A549 (cell line): Measurements from ENCODE around the gene LYZL1. TPM values are rescaled to one million over a fixed set of nuclear protein-coding genes. Genes with fewer than 3 reads are reported as not detected.

Experiments
- ATAC-seq, 2 experiments: fragments of 200-7000 bp in 1 of 2; fragments of >200 bp in 1 of 2; cut with Nextera tagmentation in 1 of 2; cut with Tn5 transposase in 1 of 2; 3 replicates each; pipeline versions ENCODE4 v1.8.0 to v1.9.1; 2018 to 2020; ENCODE audit warnings: mild to moderate bottlenecking in 1 of 2, moderate library complexity in 1 of 2
- CTCF ChIA-PET: fragments of 300-600 bp; sonication (Branson Sonifier 250); formaldehyde crosslinking; extraction: SDS; loops from one replicate; lab custom pipeline; 2021; ENCODE audit warnings: antibody characterized with exemption, inconsistent platforms; lab: Yijun Ruan, JAX
- POLR2A ChIA-PET: fragments of 350-600 bp; formaldehyde crosslinking; extraction: SDS; loops from one replicate; lab custom pipeline; 2021; ENCODE audit warnings: antibody characterized with exemption, inconsistent platforms; lab: Yijun Ruan, JAX
- DNase-seq, 2 experiments: peaks; one replicate each; pipeline versions ENCODE4 v3.0.0 to v3.0.0-alpha.2; 2011 to 2016; ENCODE audit warnings: low read depth in 1 of 2, low spot score in 1 of 2
- FAIRE-seq: peaks from 2 replicates; lab custom pipeline; 2011; peaks lifted over from hg19 to GRCh38; lab: Jason Lieb, UNC
- H3K27ac ChIP-seq, 2 experiments: fragments of >200 bp; sonication (Bioruptor Twin); formaldehyde crosslinking; 3 replicates each; pipeline ENCODE4 v1.5.1; 2016 to 2017
- H3K4me1 ChIP-seq: fragments of >200 bp; sonication (Bioruptor Twin); formaldehyde crosslinking; 3 replicates; pipeline ENCODE4 v1.6.1; 2016
- H3K4me2 ChIP-seq: fragments of >200 bp; sonication (Bioruptor Twin); formaldehyde crosslinking; 3 replicates; pipeline ENCODE4 v1.6.1; 2016
- H3K4me3 ChIP-seq: fragments of >200 bp; sonication (Bioruptor Twin); formaldehyde crosslinking; 3 replicates; pipeline ENCODE4 v1.5.1; 2016
- H3K9me3 ChIP-seq: fragments of >200 bp; sonication (Bioruptor Twin); formaldehyde crosslinking; 3 replicates; pipeline ENCODE4 v1.6.1; 2016
- EHF ChIP-seq: fragments of 250-450 bp; sonication (Bioruptor Pico); IDR thresholded peaks from 2 replicates; pipeline ENCODE4 v1.5.0; 2020; ENCODE audit warnings: mild to moderate bottlenecking
- EHMT2 ChIP-seq: fragments of 200-600 bp; sonication (generic); IDR thresholded peaks from 2 replicates; pipeline ENCODE4 v1.6.1; 2016; ENCODE audit warnings: antibody characterized with exemption, low read depth, mild to moderate bottlenecking, moderate library complexity
- ESRRA ChIP-seq: fragments of 150-350 bp; IDR thresholded peaks from 2 replicates; pipeline ENCODE4 v1.6.1; 2014; ENCODE audit warnings: mild to moderate bottlenecking, low read length, borderline replicate concordance
- FOSL2 ChIP-seq, 2 experiments: fragments of 450-650 bp in 1 of 2; fragments of >200 bp in 1 of 2; sonication (Bioruptor Twin) in 1 of 2; formaldehyde crosslinking; IDR thresholded peaks; 2 replicates each; pipeline versions ENCODE4 v1.5.0 to v1.6.1; 2016 to 2020; ENCODE audit warnings: mild to moderate bottlenecking in 1 of 2, moderate library complexity in 1 of 2
- FOXS1 ChIP-seq: fragments of 250-450 bp; sonication (Bioruptor Pico); IDR thresholded peaks from 2 replicates; pipeline ENCODE4 v1.5.0; 2020; ENCODE audit warnings: mild to moderate bottlenecking, moderate library complexity
- HEYL ChIP-seq: fragments of 250-450 bp; sonication (Bioruptor Pico); IDR thresholded peaks from 2 replicates; pipeline ENCODE4 v1.8.0; 2021; ENCODE audit warnings: mild to moderate bottlenecking, moderate library complexity
- HOXA7 ChIP-seq: fragments of 250-450 bp; sonication (Bioruptor Pico); IDR thresholded peaks from 2 replicates; pipeline ENCODE4 v1.5.0; 2020; ENCODE audit warnings: mild to moderate bottlenecking, moderate library complexity
- JUN ChIP-seq, 2 experiments: fragments of >200 bp; sonication (Bioruptor Twin); formaldehyde crosslinking; IDR thresholded peaks; 2 replicates in 1 of 2; 3 replicates in 1 of 2; pipeline ENCODE4 v1.6.1; 2016 to 2017
- JUNB ChIP-seq: fragments of >200 bp; sonication (Bioruptor Twin); formaldehyde crosslinking; IDR thresholded peaks from 2 replicates; pipeline ENCODE4 v1.6.1; 2016
- KDM1A ChIP-seq: fragments of 200-600 bp; sonication (generic); IDR thresholded peaks from 2 replicates; pipeline ENCODE4 v1.6.1; 2016; ENCODE audit warnings: low read depth, mild to moderate bottlenecking
- POLR2A ChIP-seq: IDR thresholded peaks from 2 replicates; pipeline ENCODE4 v1.6.1; 2012; ENCODE audit warnings: mild to moderate bottlenecking, low read length
- RARB ChIP-seq: fragments of 250-450 bp; sonication (Bioruptor Pico); IDR thresholded peaks from 2 replicates; pipeline ENCODE4 v1.8.0; 2021; ENCODE audit warnings: mild to moderate bottlenecking, moderate library complexity
- RNF2 ChIP-seq: fragments of 200-600 bp; sonication (generic); IDR thresholded peaks from 2 replicates; pipeline ENCODE4 v1.6.1; 2016; ENCODE audit warnings: low read depth, mild to moderate bottlenecking, antibody characterized with exemption, moderate library complexity, borderline replicate concordance
- TP53 ChIP-seq: fragments of 250-450 bp; sonication (Bioruptor Pico); IDR thresholded peaks from 2 replicates; pipeline ENCODE4 v1.5.0; 2021; ENCODE audit warnings: mild to moderate bottlenecking, moderate library complexity
- ZFP36 ChIP-seq: fragments of 450-650 bp; IDR thresholded peaks from 2 replicates; pipeline ENCODE4 v1.6.1; 2014; ENCODE audit warnings: borderline replicate concordance; ENCODE audit not compliant: partially characterized antibody
- WGBS: methylation state at CpG from one replicate; pipeline ENCODE4 v1.1.6; 2017; ENCODE audit errors: missing lambda C conversion rate; 5-methylcytosine and 5-hydroxymethylcytosine counted together
- polyA plus RNA-seq, 4 experiments: library from polyadenylated mRNA; depleted of rRNA in 3 of 4; stranded (reverse); fragments of >200 nt; fragmentation: RNase III in 1 of 4; extraction: RNeasy Plus Mini Kit Qiagen cat#74134 plus additional on column Dnase treatment in 1 of 4; gene quantifications; 2 replicates in 3 of 4; 3 replicates in 1 of 4; pipeline ENCODE4 v1.2.3, GENCODE V29; 2011 to 2017
- TF ChIP-seq, protein P1 (sequence below): fragments of 200-600 bp; sonication (generic); IDR thresholded peaks from 2 replicates; pipeline ENCODE4 v1.6.1; 2016; ENCODE audit warnings: antibody characterized with exemption, mild to moderate bottlenecking, moderate library complexity
- TF ChIP-seq, protein P2 (sequence below): IDR thresholded peaks from 2 replicates; pipeline ENCODE4 v1.6.1; 2012
- TF ChIP-seq, protein P3 (sequence below): fragments of 150-350 bp; IDR thresholded peaks from 2 replicates; pipeline ENCODE4 v1.6.1; 2014; ENCODE audit warnings: low read depth, mild to moderate bottlenecking, low read length

The LYZL1 gene
- polyA plus RNA-seq, 2 of the 4 experiments (the other 2 are of a cell fraction), result not detected

DNA sequence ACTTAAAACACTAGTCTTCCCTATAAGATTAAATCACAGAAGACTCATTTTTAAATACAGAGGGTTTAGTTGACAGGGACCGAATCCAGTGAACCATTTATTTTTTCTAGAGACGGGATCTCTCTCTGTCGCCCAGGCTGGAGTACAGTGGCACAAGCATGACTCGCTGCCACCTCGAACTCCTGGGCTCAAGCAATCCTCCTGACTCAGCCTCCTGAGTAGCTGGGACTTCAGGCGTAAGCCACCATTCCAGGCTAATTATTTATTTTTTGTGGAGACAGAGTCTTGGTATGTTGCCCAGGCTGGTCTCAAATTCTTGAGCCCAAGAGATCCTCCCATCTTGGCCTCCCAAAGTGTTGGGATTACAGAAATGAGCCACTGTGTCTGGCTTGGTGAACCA, 20.9 kb upstream of the LYZL1 start:
- ATAC-seq (no peak), FAIRE-seq (no peak)
- 85% methylated on average over 6 of the region's 6 CpGs for WGBS
- CTCF ChIA-PET, result no interaction called here
- Histone ChIP-seq H3K9me3 (no peaks in the 10 kb centered on the region; the same call in 2 of the 3 replicates), H3K27ac (no peak overlapping the region), H3K4me1 (no peaks in the 10 kb centered on the region)
- TF ChIP-seq, protein P1, sequence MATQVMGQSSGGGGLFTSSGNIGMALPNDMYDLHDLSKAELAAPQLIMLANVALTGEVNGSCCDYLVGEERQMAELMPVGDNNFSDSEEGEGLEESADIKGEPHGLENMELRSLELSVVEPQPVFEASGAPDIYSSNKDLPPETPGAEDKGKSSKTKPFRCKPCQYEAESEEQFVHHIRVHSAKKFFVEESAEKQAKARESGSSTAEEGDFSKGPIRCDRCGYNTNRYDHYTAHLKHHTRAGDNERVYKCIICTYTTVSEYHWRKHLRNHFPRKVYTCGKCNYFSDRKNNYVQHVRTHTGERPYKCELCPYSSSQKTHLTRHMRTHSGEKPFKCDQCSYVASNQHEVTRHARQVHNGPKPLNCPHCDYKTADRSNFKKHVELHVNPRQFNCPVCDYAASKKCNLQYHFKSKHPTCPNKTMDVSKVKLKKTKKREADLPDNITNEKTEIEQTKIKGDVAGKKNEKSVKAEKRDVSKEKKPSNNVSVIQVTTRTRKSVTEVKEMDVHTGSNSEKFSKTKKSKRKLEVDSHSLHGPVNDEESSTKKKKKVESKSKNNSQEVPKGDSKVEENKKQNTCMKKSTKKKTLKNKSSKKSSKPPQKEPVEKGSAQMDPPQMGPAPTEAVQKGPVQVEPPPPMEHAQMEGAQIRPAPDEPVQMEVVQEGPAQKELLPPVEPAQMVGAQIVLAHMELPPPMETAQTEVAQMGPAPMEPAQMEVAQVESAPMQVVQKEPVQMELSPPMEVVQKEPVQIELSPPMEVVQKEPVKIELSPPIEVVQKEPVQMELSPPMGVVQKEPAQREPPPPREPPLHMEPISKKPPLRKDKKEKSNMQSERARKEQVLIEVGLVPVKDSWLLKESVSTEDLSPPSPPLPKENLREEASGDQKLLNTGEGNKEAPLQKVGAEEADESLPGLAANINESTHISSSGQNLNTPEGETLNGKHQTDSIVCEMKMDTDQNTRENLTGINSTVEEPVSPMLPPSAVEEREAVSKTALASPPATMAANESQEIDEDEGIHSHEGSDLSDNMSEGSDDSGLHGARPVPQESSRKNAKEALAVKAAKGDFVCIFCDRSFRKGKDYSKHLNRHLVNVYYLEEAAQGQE, result no peak
- no peak for TF ChIP-seq KDM1A
- no peak for TF ChIP-seq RARB (CRISPR knock-in tag)
- TF ChIP-seq, protein P2, sequence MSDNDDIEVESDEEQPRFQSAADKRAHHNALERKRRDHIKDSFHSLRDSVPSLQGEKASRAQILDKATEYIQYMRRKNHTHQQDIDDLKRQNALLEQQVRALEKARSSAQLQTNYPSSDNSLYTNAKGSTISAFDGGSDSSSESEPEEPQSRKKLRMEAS, result no peak
- TF ChIP-seq HEYL, result no peak
- TF ChIP-seq ZFP36, result no peak
- no peak for TF ChIP-seq ESRRA
- TF ChIP-seq, all 56 proteins: peak for 0
- H3K4me2 ChIP-seq, result no peak overlapping the region
- no peak overlapping the region for H3K4me3 ChIP-seq
- DNase-seq, result no peak
- POLR2A ChIA-PET, result no interaction called here

DNA sequence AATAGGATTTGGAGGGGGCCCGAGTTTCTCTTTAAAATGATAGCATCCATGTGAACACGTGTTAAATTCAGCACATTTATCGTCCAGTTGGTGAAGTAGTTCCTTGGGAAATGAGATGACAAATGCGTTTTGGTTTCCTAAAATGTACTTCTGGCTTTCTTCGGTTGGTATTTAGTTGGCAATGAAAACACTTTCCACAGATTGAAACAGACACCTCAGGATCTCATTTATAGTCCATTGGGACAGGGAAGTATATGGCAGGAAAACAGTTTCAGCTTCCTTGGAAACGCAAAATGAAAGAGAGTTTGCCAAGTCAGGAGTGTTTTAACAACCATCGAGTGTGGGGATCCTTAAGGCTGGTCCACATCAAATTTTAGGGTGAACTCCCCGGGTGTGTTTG, 19.4 kb upstream of the LYZL1 start:
- FAIRE-seq (no peak), ATAC-seq (no peak), DNase-seq (no peak)
- Histone ChIP-seq H3K4me1 (no peaks in the 10 kb centered on the region), H3K27ac (no peak overlapping the region), H3K4me3 (no peak overlapping the region), H3K9me3 (no peaks in the 10 kb centered on the region; the same call in 2 of the 3 replicates), H3K4me2 (no peak overlapping the region)
- POLR2A ChIA-PET, result no interaction called here
- WGBS, result 64% methylated on average over 8 of the region's 8 CpGs
- TF ChIP-seq JUNB (no peak), HEYL (no peak), POLR2A (no peak), FOSL2 (IDR thresholded peaks at IDR 0.05) (no peak), FOSL2 (CRISPR knock-in tag; IDR thresholded peaks at IDR 0.05) (no peak), EHF (CRISPR knock-in tag) (no peak), FOXS1 (CRISPR knock-in tag) (no peak), JUN (IDR thresholded peaks at IDR 0.05) (no peak), HOXA7 (no peak), RNF2 (no peak), TP53 (no peak)
- CTCF ChIA-PET, result no interaction called here

DNA sequence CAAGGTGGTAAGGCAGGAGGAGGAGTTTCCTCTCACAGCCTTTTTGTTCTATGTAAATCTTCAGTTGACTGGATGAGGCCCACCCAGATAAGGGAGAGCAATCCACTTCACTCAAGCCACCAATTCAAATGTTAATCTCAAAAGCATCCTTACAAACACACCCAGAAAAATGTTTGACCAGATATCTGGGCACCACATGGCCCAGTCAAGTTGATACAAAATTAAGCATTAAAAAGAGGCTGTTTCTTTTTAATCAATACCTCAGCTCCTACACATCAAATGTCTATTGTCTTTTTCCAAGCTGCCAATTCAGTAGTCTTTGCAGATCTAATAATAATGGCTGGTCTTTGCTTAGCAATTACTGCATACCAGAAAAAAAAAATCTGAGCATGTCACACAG, 18.0 kb upstream of the LYZL1 start:
- DNase-seq, result no peak
- CTCF ChIA-PET, result no interaction called here
- no peak overlapping the region for H3K4me2 ChIP-seq
- TF ChIP-seq, protein P3, sequence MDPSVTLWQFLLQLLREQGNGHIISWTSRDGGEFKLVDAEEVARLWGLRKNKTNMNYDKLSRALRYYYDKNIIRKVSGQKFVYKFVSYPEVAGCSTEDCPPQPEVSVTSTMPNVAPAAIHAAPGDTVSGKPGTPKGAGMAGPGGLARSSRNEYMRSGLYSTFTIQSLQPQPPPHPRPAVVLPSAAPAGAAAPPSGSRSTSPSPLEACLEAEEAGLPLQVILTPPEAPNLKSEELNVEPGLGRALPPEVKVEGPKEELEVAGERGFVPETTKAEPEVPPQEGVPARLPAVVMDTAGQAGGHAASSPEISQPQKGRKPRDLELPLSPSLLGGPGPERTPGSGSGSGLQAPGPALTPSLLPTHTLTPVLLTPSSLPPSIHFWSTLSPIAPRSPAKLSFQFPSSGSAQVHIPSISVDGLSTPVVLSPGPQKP, result no peak
- TF ChIP-seq EHMT2, result no peak
- POLR2A ChIA-PET, result no interaction called here
- no peak overlapping the region for H3K27ac ChIP-seq
- H3K4me1 ChIP-seq, result no peaks in the 10 kb centered on the region
- no peak overlapping the region for H3K4me3 ChIP-seq
- no peaks in the 10 kb centered on the region; the same call in 2 of the 3 replicates for H3K9me3 ChIP-seq
- FAIRE-seq, result no peak
- ATAC-seq, result no peak
